ENCODE measurements around the gene PAPPA2.

The PAPPA2 gene

DNA sequence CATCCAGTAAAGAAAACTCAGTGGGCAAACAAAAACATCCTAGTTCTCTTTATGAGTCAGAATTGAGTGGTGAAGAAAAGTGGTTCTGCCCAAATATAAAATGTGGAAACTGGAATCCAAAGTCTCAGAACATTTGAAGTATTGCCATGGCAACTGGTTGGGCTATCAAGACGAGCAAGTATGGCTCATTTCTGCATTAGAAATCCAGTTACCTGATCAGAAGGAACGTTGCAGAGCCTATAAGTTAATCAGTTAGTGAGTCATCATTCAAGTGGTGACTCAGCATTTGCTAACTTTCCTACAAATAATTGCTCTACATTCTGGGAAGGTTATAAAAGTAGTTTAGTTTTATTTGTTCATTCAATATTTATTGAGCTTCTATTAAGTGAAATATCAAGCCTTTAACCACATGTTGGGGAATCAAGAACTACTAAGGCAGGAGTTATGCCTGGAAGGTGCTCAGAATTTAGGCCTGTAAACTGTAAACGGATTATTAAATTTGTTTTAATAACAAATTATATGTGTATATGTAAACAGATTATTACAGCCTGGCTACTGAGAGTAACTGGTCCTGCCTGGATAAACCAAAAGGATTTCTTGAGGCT is 104.3 kb downstream of the PAPPA2 start:
- H3K4me3 ChIP-seq (replicated peaks; ENCODE audit: low read depth, low read length), result no peak overlapping the region
- no peak for DNase-seq (ENCODE audit: extremely low read depth, low read depth)
- TF ChIP-seq, protein P1, sequence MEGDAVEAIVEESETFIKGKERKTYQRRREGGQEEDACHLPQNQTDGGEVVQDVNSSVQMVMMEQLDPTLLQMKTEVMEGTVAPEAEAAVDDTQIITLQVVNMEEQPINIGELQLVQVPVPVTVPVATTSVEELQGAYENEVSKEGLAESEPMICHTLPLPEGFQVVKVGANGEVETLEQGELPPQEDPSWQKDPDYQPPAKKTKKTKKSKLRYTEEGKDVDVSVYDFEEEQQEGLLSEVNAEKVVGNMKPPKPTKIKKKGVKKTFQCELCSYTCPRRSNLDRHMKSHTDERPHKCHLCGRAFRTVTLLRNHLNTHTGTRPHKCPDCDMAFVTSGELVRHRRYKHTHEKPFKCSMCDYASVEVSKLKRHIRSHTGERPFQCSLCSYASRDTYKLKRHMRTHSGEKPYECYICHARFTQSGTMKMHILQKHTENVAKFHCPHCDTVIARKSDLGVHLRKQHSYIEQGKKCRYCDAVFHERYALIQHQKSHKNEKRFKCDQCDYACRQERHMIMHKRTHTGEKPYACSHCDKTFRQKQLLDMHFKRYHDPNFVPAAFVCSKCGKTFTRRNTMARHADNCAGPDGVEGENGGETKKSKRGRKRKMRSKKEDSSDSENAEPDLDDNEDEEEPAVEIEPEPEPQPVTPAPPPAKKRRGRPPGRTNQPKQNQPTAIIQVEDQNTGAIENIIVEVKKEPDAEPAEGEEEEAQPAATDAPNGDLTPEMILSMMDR (IDR thresholded peaks at IDR 0.05; ENCODE audit: low read depth, low read length, missing control alignments), result no peak

- no peak overlapping the region for H3K4me3 ChIP-seq (replicated peaks; ENCODE audit: low read depth, low read length)
- TF ChIP-seq, protein P1 (IDR thresholded peaks at IDR 0.05; ENCODE audit: low read depth, low read length, missing control alignments), result no peak
- no peak for DNase-seq (ENCODE audit: extremely low read depth, low read depth)
These were observed 105.2 kb downstream of the PAPPA2 start for GRCh38 chr1:176568185-176568584.

GRCh38 chr1:176574756-176575155 is 111.8 kb downstream of the PAPPA2 start:
- TF ChIP-seq, protein P1 (IDR thresholded peaks at IDR 0.05; ENCODE audit: low read depth, low read length, missing control alignments), result no peak
- DNase-seq (ENCODE audit: extremely low read depth, low read depth), result no peak
- no peak overlapping the region for H3K4me3 ChIP-seq (replicated peaks; ENCODE audit: low read depth, low read length)

- DNase-seq (ENCODE audit: extremely low read depth, low read depth), result no peak
- H3K4me3 ChIP-seq (replicated peaks; ENCODE audit: low read depth, low read length), result no peak overlapping the region
- TF ChIP-seq, protein P1 (IDR thresholded peaks at IDR 0.05; ENCODE audit: low read depth, low read length, missing control alignments), result no peak
These were observed 113.0 kb downstream of the PAPPA2 start for GRCh38 chr1:176575991-176576390.

- H3K4me3 ChIP-seq (replicated peaks; ENCODE audit: low read depth, low read length), result no peak overlapping the region
- TF ChIP-seq, protein P1 (IDR thresholded peaks at IDR 0.05; ENCODE audit: low read depth, low read length, missing control alignments), result no peak
- no peak for DNase-seq (ENCODE audit: extremely low read depth, low read depth)
These were observed 113.7 kb downstream of the PAPPA2 start for GRCh38 chr1:176576670-176577069.

- TF ChIP-seq, protein P1 (IDR thresholded peaks at IDR 0.05; ENCODE audit: low read depth, low read length, missing control alignments), result no peak
- no peak for DNase-seq (ENCODE audit: extremely low read depth, low read depth)
- H3K4me3 ChIP-seq (replicated peaks; ENCODE audit: low read depth, low read length), result no peak overlapping the region
These were observed 114.7 kb downstream of the PAPPA2 start for GRCh38 chr1:176577646-176578197.

DNA sequence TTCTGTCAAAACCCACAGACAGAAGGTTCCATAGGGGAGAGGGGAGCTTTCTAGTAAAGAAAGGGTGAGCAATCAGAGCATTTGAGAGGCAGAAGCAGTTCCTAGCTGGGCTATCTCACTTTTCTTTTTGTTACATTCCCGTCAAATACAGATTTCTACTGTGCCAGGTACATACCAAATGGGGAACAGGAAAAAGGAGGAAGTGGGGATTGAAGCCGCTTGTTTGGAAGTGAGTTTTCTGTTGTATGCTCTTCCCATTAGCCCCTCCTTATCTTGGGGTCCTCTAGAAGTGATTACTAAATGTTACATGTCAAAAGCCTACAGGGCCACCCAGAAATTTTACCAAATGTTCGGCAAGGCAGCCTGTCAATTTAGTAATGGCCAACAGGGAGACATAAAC is 116.1 kb downstream of the PAPPA2 start:
- TF ChIP-seq, protein P1 (IDR thresholded peaks at IDR 0.05; ENCODE audit: low read depth, low read length, missing control alignments), result no peak
- H3K4me3 ChIP-seq (replicated peaks; ENCODE audit: low read depth, low read length), result no peak overlapping the region

More for the DNA sequence above, 116.1 kb downstream of the PAPPA2 start:
- no peak for DNase-seq (ENCODE audit: extremely low read depth, low read depth)

Measured in HFF-Myc (cell line).